ENCODE results near the gene ITPR3.

GRCh38 chr6:33733709-33734007, 112.5 kb downstream of the ITPR3 start:
- TF ChIP-seq SUZ12 (IDR thresholded peaks at IDR 0.05; ENCODE audit: extremely low read depth, insufficient read depth, insufficient read length) (no peak), ZNF274 (IDR thresholded peaks at IDR 0.05; ENCODE audit: low read depth, low read length) (no peak), YY1 (IDR thresholded peaks at IDR 0.05; ENCODE audit: insufficient read depth, insufficient read length) (no peak)

Data from NT2/D1 (cell line).